PC-9 (cell line): ENCODE data around the gene SMTNL2. TPM values are rescaled to one million over a fixed set of nuclear protein-coding genes. Genes with fewer than 3 reads are reported as not detected.
A peak's percentile ranks its signal among the peaks of the same experiment; 100 is the strongest.

Experiments
- BruUV-seq: library from RNA; stranded (reverse); fragments of 400-500 nt; replicated peaks from 2 replicates; lab custom pipeline; 2021; lab: Mats Ljungman, UMichigan
- CTCF ChIA-PET: fragments of 300-600 bp; sonication (Branson Sonifier 250); formaldehyde crosslinking; loops from one replicate; lab custom pipeline; 2022; ENCODE audit warnings: antibody characterized with exemption; lab: Charles Lee
- POLR2A ChIA-PET: fragments of 300-600 bp; sonication (Branson Sonifier 250); formaldehyde crosslinking; loops from one replicate; lab custom pipeline; 2022; ENCODE audit warnings: antibody characterized with exemption; ENCODE audit not compliant: unreplicated experiment; lab: Charles Lee
- DNase-seq, 2 experiments: peaks; one replicate each; pipeline versions ENCODE4 v3.0.0 to v3.0.0-alpha.2; 2015 to 2022; ENCODE audit warnings: mixed read lengths in 1 of 2
- H2AFZ ChIP-seq: fragments of 200-600 bp; sonication (generic); 2 replicates; pipeline ENCODE4 v1.8.1; 2017; ENCODE audit warnings: antibody characterized with exemption
- H3F3A ChIP-seq: fragments of 200-600 bp; sonication (generic); 2 replicates; pipeline ENCODE4 v1.8.1; 2017; ENCODE audit warnings: antibody characterized with exemption, mild to moderate bottlenecking, low read depth; ENCODE audit not compliant: insufficient read depth
- H3K27ac ChIP-seq: fragments of 200-600 bp; sonication (generic); 2 replicates; pipeline ENCODE4 v1.6.1; 2016; ENCODE audit warnings: mixed run types
- H3K27me3 ChIP-seq: fragments of 200-600 bp; sonication (generic); 2 replicates; pipeline ENCODE4 v1.6.1; 2016; ENCODE audit warnings: low read depth, mixed run types; ENCODE audit not compliant: insufficient read depth
- H3K36me3 ChIP-seq: fragments of 200-600 bp; sonication (generic); 2 replicates; pipeline ENCODE4 v1.6.1; 2016; ENCODE audit warnings: low read depth, mixed run types
- H3K4me1 ChIP-seq: fragments of 200-600 bp; sonication (generic); replicated peaks from 2 replicates; pipeline ENCODE4 v1.6.1; 2016; ENCODE audit warnings: mixed run types; ENCODE audit not compliant: insufficient read depth
- H3K4me2 ChIP-seq: fragments of 200-600 bp; sonication (generic); 2 replicates; pipeline ENCODE4 v1.6.1; 2017; ENCODE audit warnings: mixed run types
- H3K4me3 ChIP-seq: fragments of 200-600 bp; sonication (generic); 2 replicates; pipeline ENCODE4 v1.6.1; 2016; ENCODE audit warnings: mixed run types
- H3K79me2 ChIP-seq: fragments of 200-600 bp; sonication (generic); 2 replicates; pipeline ENCODE4 v1.6.1; 2017; ENCODE audit warnings: low read depth, mixed run types
- H3K9me2 ChIP-seq: fragments of 200-600 bp; sonication (generic); 2 replicates; pipeline ENCODE4 v1.8.1; 2017; ENCODE audit warnings: mild to moderate bottlenecking; ENCODE audit not compliant: insufficient read depth
- H3K9me3 ChIP-seq: fragments of 200-600 bp; sonication (generic); 2 replicates; pipeline ENCODE4 v1.8.1; 2016; ENCODE audit warnings: low read depth; ENCODE audit not compliant: insufficient read depth
- H4K20me1 ChIP-seq: fragments of 200-600 bp; sonication (generic); 2 replicates; pipeline ENCODE4 v1.8.1; 2017; ENCODE audit not compliant: insufficient read depth
- CTCF ChIP-seq: fragments of 200-600 bp; sonication (generic); conservative IDR thresholded peaks from 2 replicates; pipeline ENCODE4 v1.6.1; 2017; ENCODE audit warnings: mixed run types, antibody characterized with exemption, mild to moderate bottlenecking, moderate library complexity
- EZH2 ChIP-seq: fragments of 200-600 bp; sonication (generic); IDR thresholded peaks from 2 replicates; pipeline ENCODE4 v1.8.0; 2017; ENCODE audit warnings: antibody characterized with exemption, low read depth
- intact Hi-C: fragments of 100-400 bp; cut with micrococcal nuclease; formaldehyde crosslinking; loops from one replicate; pipeline ENCODE4 v1.10.0; 2022; ENCODE audit not compliant: unreplicated experiment
- total RNA-seq: library from RNA; stranded (reverse); gene quantifications from 2 replicates; pipeline ENCODE4 v1.2.3, GENCODE V29; 2021

SMTNL2 gene
- total RNA-seq, 1 experiment from 2014 or later = not detected

- no peaks in the 10 kb centered on the region for H3K36me3 ChIP-seq
- DNase-seq = peak; percentile 58 to 68
- H3K4me2 ChIP-seq = no peak overlapping the region
- CTCF ChIA-PET = interaction anchor here (0.5 to 1.7 kb wide), 13 partner anchors 36 to 407 kb away, joined by 3 to 10 read pairs (median 3); no protein-coding TSS in a partner anchor
- H3F3A ChIP-seq = peaks cover 4% of the 10 kb centered on the region; the same call in 1 of the 2 replicates
- no peak overlapping the region for H3K27ac ChIP-seq
- H3K27me3 ChIP-seq = no peaks in the 10 kb centered on the region
- H3K79me2 ChIP-seq = no peaks in the 10 kb centered on the region
- no peaks in the 10 kb centered on the region for H4K20me1 ChIP-seq
- BruUV-seq = no TSS peak
- H3K4me3 ChIP-seq = no peak overlapping the region
- no peaks in the 10 kb centered on the region for H3K9me2 ChIP-seq
- intact Hi-C loops = loop anchor here (1.0 to 10.0 kb wide), 5 partner anchors 60 to 336 kb away; partner anchors contain the start of genes CHRNE, PELP1 and PSMB6
- POLR2A ChIA-PET = interaction anchor here (0.5 kb wide), 1 partner anchor 306 kb away, joined by 19 read pairs; no protein-coding TSS in a partner anchor
- H2AFZ ChIP-seq = no peak overlapping the region
- peaks cover 4% of the 10 kb centered on the region; the same call in 1 of the 2 replicates for H3K4me1 ChIP-seq
- H3K9me3 ChIP-seq = no peaks in the 10 kb centered on the region
- peak; percentile 86 for TF ChIP-seq CTCF
- no peak for TF ChIP-seq EZH2
These were observed 17.5 kb upstream of the SMTNL2 start for GRCh38 chr17:4566785-4567184.

GRCh38 chr17:4569591-4569990, 14.7 kb upstream of the SMTNL2 start:
- Histone ChIP-seq H3K27me3 (no peaks in the 10 kb centered on the region), H3F3A (no peaks in the 10 kb centered on the region), H3K4me1 (peaks cover 4% of the 10 kb centered on the region; the same call in 1 of the 2 replicates), H3K9me3 (no peaks in the 10 kb centered on the region), H4K20me1 (no peaks in the 10 kb centered on the region), H2AFZ (no peak overlapping the region), H3K9me2 (no peaks in the 10 kb centered on the region), H3K4me3 (no peak overlapping the region), H3K27ac (no peak overlapping the region), H3K4me2 (no peak overlapping the region), H3K79me2 (no peaks in the 10 kb centered on the region), H3K36me3 (no peaks in the 10 kb centered on the region)
- intact Hi-C loops = loop anchor here (5.0 to 10.0 kb wide), 3 partner anchors 135 to 333 kb away; partner anchors contain the start of genes CHRNE, PELP1 and PSMB6
- no peak for DNase-seq
- no peak for TF ChIP-seq CTCF
- no peak for TF ChIP-seq EZH2
- CTCF ChIA-PET = no interaction called here
- BruUV-seq = no TSS peak
- POLR2A ChIA-PET = no interaction called here

GRCh38 chr17:4572131-4572530, 12.2 kb upstream of the SMTNL2 start:
- H3K4me3 ChIP-seq = no peak overlapping the region
- H3K27me3 ChIP-seq = no peaks in the 10 kb centered on the region
- no TSS peak for BruUV-seq
- CTCF ChIA-PET = no interaction called here
- no peaks in the 10 kb centered on the region for H3K4me1 ChIP-seq
- intact Hi-C loops = no loop called here
- H3K79me2 ChIP-seq = no peaks in the 10 kb centered on the region
- no peaks in the 10 kb centered on the region for H3F3A ChIP-seq
- H2AFZ ChIP-seq = no peak overlapping the region
- no peaks in the 10 kb centered on the region for H3K9me2 ChIP-seq
- H3K36me3 ChIP-seq = no peaks in the 10 kb centered on the region
- POLR2A ChIA-PET = no interaction called here
- TF ChIP-seq CTCF = no peak
- TF ChIP-seq EZH2 = no peak
- DNase-seq = no peak
- H3K27ac ChIP-seq = no peak overlapping the region
- no peaks in the 10 kb centered on the region for H3K9me3 ChIP-seq
- no peaks in the 10 kb centered on the region for H4K20me1 ChIP-seq
- H3K4me2 ChIP-seq = no peak overlapping the region
